ENCODE results near the gene LSAMP. TPM values are rescaled to one million over a fixed set of nuclear protein-coding genes. Genes with fewer than 3 reads are reported as not detected.

Gene LSAMP
- total RNA-seq, 3 donors from 2014 or later = 0.78 to 39.8 (median 1.9) TPM

- no peaks in the 10 kb centered on the region for H3K4me1 ChIP-seq (ENCODE audit: low read depth)
Measured at GRCh38 chr3:116299646-116300081, 145.6 kb downstream of the LSAMP start.

GRCh38 chr3:116298151-116298550, 147.1 kb downstream of the LSAMP start:
- intact Hi-C loops (cut with DNase I, micrococcal nuclease) = no loop called here
- Histone ChIP-seq H3K4me3 (no peak overlapping the region), H3K4me1 (ENCODE audit: low read depth) (no peaks in the 10 kb centered on the region), H3K36me3 (ENCODE audit: low read depth) (no peaks in the 10 kb centered on the region), H3K9me3 (no peaks in the 10 kb centered on the region)
- ATAC-seq = no peak
- DNase-seq = no peak
- no peak for TF ChIP-seq CTCF (IDR thresholded peaks at IDR 0.05)

More at GRCh38 chr3:116299646-116300081, 145.6 kb downstream of the LSAMP start:
- H3K9me3 ChIP-seq = no peaks in the 10 kb centered on the region
- DNase-seq (no peak), ATAC-seq (no peak)
- H3K36me3 ChIP-seq (ENCODE audit: low read depth) = no peaks in the 10 kb centered on the region
- no peak overlapping the region for H3K4me3 ChIP-seq
- intact Hi-C loops (cut with DNase I, micrococcal nuclease) = no loop called here
- TF ChIP-seq CTCF (IDR thresholded peaks at IDR 0.05) = no peak

- H3K36me3 ChIP-seq (ENCODE audit: low read depth) = no peaks in the 10 kb centered on the region
- DNase-seq (no peak), ATAC-seq (no peak)
- H3K9me3 ChIP-seq = no peaks in the 10 kb centered on the region
- intact Hi-C loops (cut with DNase I, micrococcal nuclease) = no loop called here
- TF ChIP-seq CTCF (IDR thresholded peaks at IDR 0.05) = no peak
- H3K4me3 ChIP-seq = no peak overlapping the region
- no peaks in the 10 kb centered on the region for H3K4me1 ChIP-seq (ENCODE audit: low read depth)
Measured at GRCh38 chr3:116291141-116291540, 154.1 kb downstream of the LSAMP start.

GRCh38 chr3:116288485-116288884, 156.8 kb downstream of the LSAMP start:
- H3K4me3 ChIP-seq = no peak overlapping the region
- TF ChIP-seq CTCF (IDR thresholded peaks at IDR 0.05) = no peak
- H3K9me3 ChIP-seq = no peaks in the 10 kb centered on the region
- no peak for ATAC-seq
- intact Hi-C loops (cut with DNase I, micrococcal nuclease) = no loop called here
- H3K36me3 ChIP-seq (ENCODE audit: low read depth) = no peaks in the 10 kb centered on the region
- no peaks in the 10 kb centered on the region for H3K4me1 ChIP-seq (ENCODE audit: low read depth)
- no peak for DNase-seq

GRCh38 chr3:116285781-116286421, 159.4 kb downstream of the LSAMP start:
- no peak overlapping the region for H3K4me3 ChIP-seq
- intact Hi-C loops (cut with DNase I, micrococcal nuclease) = no loop called here
- DNase-seq (no peak), ATAC-seq (no peak)
- H3K9me3 ChIP-seq = no peaks in the 10 kb centered on the region
- no peaks in the 10 kb centered on the region for H3K36me3 ChIP-seq (ENCODE audit: low read depth)
- no peak for TF ChIP-seq CTCF (IDR thresholded peaks at IDR 0.05)
- H3K4me1 ChIP-seq (ENCODE audit: low read depth) = no peaks in the 10 kb centered on the region
